ENCODE measurements around the gene HLCS.

The HLCS gene

GRCh38 chr21:36860736-36861594 lies 105.5 kb downstream of the HLCS start:
- TF ChIP-seq CTCF (IDR thresholded peaks at IDR 0.05): no peak

GRCh38 chr21:36859744-36860501 lies 106.5 kb downstream of the HLCS start:
- TF ChIP-seq CTCF (IDR thresholded peaks at IDR 0.05): no peak

- no peak for TF ChIP-seq CTCF (IDR thresholded peaks at IDR 0.05)
Observed at GRCh38 chr21:36858320-36858957, 108.0 kb downstream of the HLCS start.

GRCh38 chr21:36856643-36857042 lies 109.8 kb downstream of the HLCS start:
- TF ChIP-seq CTCF (IDR thresholded peaks at IDR 0.05): no peak

GRCh38 chr21:36854391-36854790 lies 112.1 kb downstream of the HLCS start:
- TF ChIP-seq CTCF (IDR thresholded peaks at IDR 0.05): peak; percentile 57

GRCh38 chr21:36852864-36853263 lies 113.6 kb downstream of the HLCS start:
- TF ChIP-seq CTCF (IDR thresholded peaks at IDR 0.05): no peak

GRCh38 chr21:36852293-36852692 lies 114.2 kb downstream of the HLCS start:
- no peak for TF ChIP-seq CTCF (IDR thresholded peaks at IDR 0.05)
